Glomerular visceral epithelial cell (primary cell): ENCODE measurements around the gene APEX1.
"Not testable (repeated sequence)": the region's sequence is repeated elsewhere in the genome, so short reads cannot be mapped to it uniquely, and the experiment has no call there.

Experiments
- DNase-seq: peaks from one replicate; pipeline ENCODE4 v3.0.0-alpha.2; 2016; ENCODE audit errors: extremely low spot score

APEX1 gene

GRCh38 chr14:20435582-20436362 is 19.3 kb upstream of the APEX1 start, which contains the start of gene KLHL33:
KLHL33 (minus strand) TSS chr14:20436166; CDS start chr14:20435811, 355 bp downstream.
- no peak for DNase-seq

GRCh38 chr14:20436363-20436755 is 18.7 kb upstream of the APEX1 start:
- peak; percentile 18 for DNase-seq

GRCh38 chr14:20438664-20439063 is 16.4 kb upstream of the APEX1 start:
- DNase-seq, result no peak

DNA sequence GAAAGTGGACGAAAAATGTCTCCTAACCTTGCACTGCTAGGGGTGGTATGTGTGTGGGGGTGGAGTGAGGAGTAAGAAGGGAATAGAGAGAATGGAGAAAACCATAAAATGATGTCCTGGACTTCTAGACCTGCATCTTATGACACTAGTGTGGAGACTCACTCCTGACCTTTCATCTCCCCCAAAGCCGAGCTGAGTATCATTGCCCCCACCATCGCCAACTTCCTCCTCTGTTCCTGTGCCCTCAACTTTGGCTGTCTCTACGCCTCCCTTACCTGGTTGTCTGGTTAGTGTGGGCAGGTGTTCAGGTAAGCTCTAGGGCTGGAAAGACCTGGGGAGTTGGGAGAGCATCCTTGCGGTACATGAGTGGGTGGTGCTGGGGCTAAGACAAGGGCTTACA is 14.6 kb upstream of the APEX1 start:
- DNase-seq, result no peak

GRCh38 chr14:20440882-20441281 is 14.1 kb upstream of the APEX1 start:
- DNase-seq, result no peak

DNA sequence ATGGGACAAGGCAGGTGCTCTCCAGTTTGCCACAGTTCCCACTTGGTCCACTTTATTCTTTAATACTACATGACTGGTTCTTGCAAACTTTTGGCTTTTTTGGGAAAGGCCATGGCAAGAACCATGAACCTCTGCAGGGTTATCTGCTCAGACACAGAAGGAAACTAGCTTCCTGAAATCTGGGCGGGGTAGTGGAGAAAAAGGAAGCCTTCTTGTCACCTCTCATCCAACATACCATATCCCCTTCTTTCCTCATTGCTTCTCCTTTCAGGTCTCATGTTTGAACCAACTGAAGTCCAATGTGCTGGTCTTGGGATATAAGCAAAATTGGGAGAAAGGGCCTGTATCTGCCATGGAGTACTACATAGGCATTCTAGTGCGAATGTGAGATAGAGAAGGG is 13.6 kb upstream of the APEX1 start:
- no peak for DNase-seq

- DNase-seq, result not testable (repeated sequence)
Observed at GRCh38 chr14:20443650-20444049, 11.4 kb upstream of the APEX1 start.

- DNase-seq, result no peak
Observed at GRCh38 chr14:20446889-20447288, 8.1 kb upstream of the APEX1 start.

- DNase-seq, result not testable (repeated sequence)
Observed at GRCh38 chr14:20452831-20453230, 2.2 kb upstream of the APEX1 start.

GRCh38 chr14:20455355-20456300 is 602 bp downstream of the APEX1 start:
- DNase-seq, result peak; percentile 81

- DNase-seq, result no peak
Observed at GRCh38 chr14:20456971-20457370, 1.9 kb downstream of the APEX1 start.

- no peak for DNase-seq
Observed at GRCh38 chr14:20458031-20458789, 3.2 kb downstream of the APEX1 start.

- no peak for DNase-seq
Observed at GRCh38 chr14:20460458-20461224, 5.6 kb downstream of the APEX1 start.

DNA sequence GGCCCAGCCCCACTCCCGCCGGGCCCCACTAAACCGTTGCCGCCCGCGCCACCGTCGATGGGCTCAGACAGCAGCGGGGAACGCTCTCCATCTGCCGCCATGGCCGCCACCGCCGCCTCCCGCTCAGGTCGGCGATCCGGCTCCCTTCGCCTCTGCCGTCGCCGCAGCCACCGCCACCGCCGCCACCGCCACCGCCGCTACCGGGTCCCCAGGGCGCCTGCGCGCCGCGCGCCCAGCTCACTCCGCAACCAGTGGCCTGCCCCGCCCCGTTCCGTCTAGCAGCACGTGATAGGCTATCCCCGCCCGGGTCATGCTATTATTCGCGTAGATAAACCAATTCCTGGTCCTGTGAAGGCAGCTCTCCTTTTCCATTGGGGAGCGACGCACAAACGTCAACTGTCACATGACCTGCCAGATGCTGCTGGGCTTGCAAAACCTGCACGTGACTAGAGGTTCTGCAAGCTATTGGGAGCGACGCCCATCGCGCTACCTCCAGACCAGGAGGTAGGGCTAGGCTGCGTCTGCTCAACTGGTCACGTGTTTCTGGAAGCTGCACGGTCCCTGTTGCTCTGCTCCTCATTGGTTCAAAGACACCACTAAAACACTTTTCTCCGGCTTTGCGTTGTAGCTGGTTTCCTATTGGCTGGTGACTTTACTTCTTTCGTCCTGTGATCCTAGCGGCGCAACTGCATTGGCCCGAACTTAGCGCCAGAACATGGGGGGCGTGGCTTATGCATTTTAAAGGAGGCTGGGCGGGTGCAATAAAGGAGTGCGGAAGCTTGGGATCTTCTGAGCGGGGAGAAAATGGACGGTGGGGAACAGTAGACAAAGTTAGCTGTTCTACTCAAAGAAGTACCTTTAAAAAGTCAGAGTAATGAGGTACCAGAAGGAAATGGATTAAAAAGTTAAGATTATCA is 6.5 kb downstream of the APEX1 start, which contains the start of gene PIP4P1:
TSS of gene PIP4P1 (minus strand) at position 210 of the 917 bp plus-strand sequence. CDS start at position 101, 109 bp downstream.
- DNase-seq, result peak; percentile 100

DNA sequence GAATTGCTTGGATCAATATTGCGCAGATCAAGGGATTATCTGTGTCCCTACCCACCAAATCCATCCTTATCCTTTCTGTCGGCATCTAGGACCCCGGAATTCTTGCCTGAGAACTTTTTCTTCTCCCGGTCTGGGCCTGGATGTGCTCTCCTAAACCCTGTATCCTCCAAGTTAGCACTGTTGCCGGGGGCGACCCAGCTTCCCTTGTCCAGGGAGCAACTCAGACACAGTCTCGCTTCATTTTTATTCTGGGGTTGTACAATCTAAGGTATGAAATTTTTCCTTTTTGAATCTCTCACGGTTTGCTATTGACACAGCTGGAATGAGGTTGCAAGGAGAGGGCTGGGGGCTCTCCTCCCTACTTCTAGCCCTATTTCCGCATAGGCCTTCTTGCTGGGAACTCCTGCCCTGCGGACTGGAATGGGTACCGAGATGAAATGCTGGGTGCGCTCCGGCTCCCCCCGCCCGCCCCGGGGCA is 13.8 kb downstream of the APEX1 start:
- DNase-seq, result no peak

GRCh38 chr14:20469242-20469889 is 14.3 kb downstream of the APEX1 start, which contains the start of gene PNP:
PNP (plus strand) TSS chr14:20469406; CDS start chr14:20469525, 119 bp downstream.
- DNase-seq, result peak; percentile 92

- peak; percentile 77 for DNase-seq
Observed at GRCh38 chr14:20469890-20470602, 15.0 kb downstream of the APEX1 start.

- no peak for DNase-seq
Observed at GRCh38 chr14:20470603-20470901, 15.5 kb downstream of the APEX1 start.
